GM12878 (cell line): Measurements from ENCODE around the gene TKT. TPM values are rescaled to one million over a fixed set of nuclear protein-coding genes. Genes with fewer than 3 reads are reported as not detected.

Source experiments
- ATAC-seq: fragments of 200-7000 bp; cut with Tn5 transposase; 3 replicates; pipeline ENCODE4 v1.9.1; 2020; ENCODE audit warnings: mild to moderate bottlenecking, moderate library complexity
- BruUV-seq: library from RNA; stranded (reverse); fragments of 400-500 nt; replicated peaks from 2 replicates; lab custom pipeline; 2021; lab: Mats Ljungman, UMichigan
- CTCF ChIA-PET: fragments of 300-600 bp; sonication (Branson Sonifier 250); formaldehyde crosslinking; extraction: SDS; loops from one replicate; lab custom pipeline; 2021; ENCODE audit warnings: inconsistent platforms; lab: Yijun Ruan, JAX
- POLR2A ChIA-PET: fragments of 350-600 bp; formaldehyde crosslinking; extraction: SDS; loops from one replicate; lab custom pipeline; 2021; ENCODE audit warnings: inconsistent platforms; lab: Charles Lee
- RAD21 ChIA-PET: fragments of 300-600 bp; sonication (Branson Sonifier 250); formaldehyde crosslinking; loops from one replicate; lab custom pipeline; 2023; ENCODE audit warnings: antibody characterized with exemption; ENCODE audit not compliant: unreplicated experiment; lab: Charles Lee
- SMC1A ChIA-PET: fragments of 300-600 bp; sonication (Branson Sonifier 250); formaldehyde crosslinking; loops from one replicate; lab custom pipeline; 2023; ENCODE audit not compliant: unreplicated experiment, uncharacterized antibody; lab: Charles Lee
- DNase-seq: peaks from one replicate; pipeline ENCODE4 v3.0.0-alpha.2; 2011; ENCODE audit warnings: low read depth, low spot score
- FAIRE-seq: peaks from 3 replicates; lab custom pipeline; 2011; peaks lifted over from hg19 to GRCh38; lab: Jason Lieb, UNC
- H2AFZ ChIP-seq: 2 replicates; pipeline ENCODE4 v1.6.0; 2011; ENCODE audit warnings: low read depth, low read length, control low read depth; ENCODE audit not compliant: control insufficient read depth
- H3K27ac ChIP-seq: 2 replicates; pipeline ENCODE4 v1.5.1; 2011; ENCODE audit warnings: control low read depth; ENCODE audit not compliant: control insufficient read depth, insufficient read depth
- H3K27me3 ChIP-seq, 2 experiments: replicated peaks in 1 of 2; 2 replicates each; pipeline versions ENCODE4 v1.6.0 to v1.6.1; 2011; ENCODE audit warnings: low read length in 1 of 2; ENCODE audit not compliant: control insufficient read depth in 2 of 2, insufficient read depth in 2 of 2
- H3K36me3 ChIP-seq, 2 experiments: 2 replicates each; pipeline ENCODE4 v1.5.1; 2011; ENCODE audit warnings: low read length in 1 of 2; ENCODE audit not compliant: control insufficient read depth in 2 of 2, insufficient read depth in 2 of 2
- H3K4me1 ChIP-seq: 2 replicates; pipeline ENCODE4 v1.6.1; 2011; ENCODE audit warnings: mild to moderate bottlenecking, low read length, moderate library complexity, mixed read lengths; ENCODE audit not compliant: control insufficient read depth, insufficient read depth
- H3K4me2 ChIP-seq: 2 replicates; pipeline ENCODE4 v1.6.0; 2011; ENCODE audit warnings: control low read depth; ENCODE audit not compliant: control insufficient read depth, insufficient read depth
- H3K4me3 ChIP-seq: fragments of 200-600 bp; sonication (generic); 2 replicates; pipeline ENCODE4 v1.5.1; 2016
- H3K79me2 ChIP-seq: 2 replicates; pipeline ENCODE4 v1.6.0; 2011; ENCODE audit warnings: low read length; ENCODE audit not compliant: control insufficient read depth, insufficient read depth
- H3K9ac ChIP-seq: 2 replicates; pipeline ENCODE4 v1.8.0; 2011; ENCODE audit warnings: low read length, control low read depth, mixed read lengths; ENCODE audit not compliant: control insufficient read depth, insufficient read depth
- H3K9me3 ChIP-seq: replicated peaks from 3 replicates; pipeline ENCODE4 v1.5.1; 2011; ENCODE audit warnings: mild to moderate bottlenecking, low read length; ENCODE audit not compliant: control insufficient read depth, insufficient read depth
- H4K20me1 ChIP-seq: 2 replicates; pipeline ENCODE4 v1.6.0; 2011; ENCODE audit not compliant: control insufficient read depth, insufficient read depth
- ASH2L ChIP-seq: fragments of 300-600, 200-600 bp; sonication (generic); IDR thresholded peaks from 2 replicates; pipeline ENCODE4 v1.6.1; 2017; ENCODE audit warnings: low read depth, mild to moderate bottlenecking, borderline replicate concordance
- KAT2A ChIP-seq: conservative IDR thresholded peaks from 2 replicates; pipeline ENCODE4 v1.6.1; 2011; ENCODE audit warnings: low read depth, low read length; ENCODE audit not compliant: control insufficient read depth
- MXI1 ChIP-seq: fragments of 150-350 bp; IDR thresholded peaks from 2 replicates; pipeline ENCODE4 v1.6.1; 2011; ENCODE audit warnings: low read depth, mild to moderate bottlenecking, inconsistent platforms, low read length, improper control_type of control experiment
- POLR2A ChIP-seq: IDR thresholded peaks from 2 replicates; pipeline ENCODE4 v1.6.1; 2011; ENCODE audit warnings: low read depth, mild to moderate bottlenecking, low read length
- SREBF1 ChIP-seq: IDR thresholded peaks from 2 replicates; pipeline ENCODE4 v1.6.1; 2012; ENCODE audit warnings: mild to moderate bottlenecking, low read length
- WGBS: methylation state at CpG from one replicate; pipeline ENCODE4 v1.1.6; 2016; ENCODE audit warnings: low lambda C conversion rate; ENCODE audit not compliant: insufficient replicate concordance, insufficient coverage; ENCODE audit errors: missing lambda C conversion rate; 5-methylcytosine and 5-hydroxymethylcytosine counted together
- in situ Hi-C: fragments of 300-500 bp; cut with MboI; formaldehyde crosslinking; loops from 9 replicates; pipeline ENCODE4 v1.14.3; 2018; ENCODE audit warnings: mixed read lengths
- intact Hi-C: fragments of 100-400 bp; cut with micrococcal nuclease; formaldehyde crosslinking; loops from one replicate; pipeline ENCODE4 v1.14.2; 2022; ENCODE audit not compliant: unreplicated experiment
- polyA plus RNA-seq, 11 experiments: library from polyadenylated mRNA; depleted of rRNA in 4 of 11; unstranded in 6 of 11; stranded (reverse) in 5 of 11; fragments of >200 nt; fragmentation: Nextera tagmentation in 4 of 11; fragmentation: Illumina TruSeq in 1 of 11; extraction: Ambion mirVana in 4 of 11; extraction: Trizol in 1 of 11; gene quantifications; 1 replicate in 1 of 11; 2 replicates in 10 of 11; pipeline versions ENCODE4 v1.2.1 to v1.2.3, GENCODE V29; 2011 to 2016; ENCODE audit warnings: inconsistent platforms in 2 of 11, missing spikeins in 2 of 11, low read depth in 1 of 11
- total RNA-seq, 4 experiments: library from RNA; depleted of rRNA in 3 of 4; stranded (reverse); fragments of >200 nt in 3 of 4; fragmentation: Illumina TruSeq in 1 of 4; extraction: Trizol in 1 of 4; gene quantifications; 2 replicates each; pipeline versions ENCODE4 v1.2.1 to v1.2.3, GENCODE V29; 2013 to 2021
- TF ChIP-seq, protein P1 (sequence below): IDR thresholded peaks from 2 replicates; pipeline ENCODE4 v1.6.1; 2012; ENCODE audit warnings: low read length, inconsistent platforms
- TF ChIP-seq, protein P2 (sequence below): fragments of 450-650 bp; IDR thresholded peaks from 2 replicates; pipeline ENCODE4 v1.6.1; 2017; ENCODE audit warnings: mild to moderate bottlenecking, moderate library complexity

Gene TKT
- total and polyA plus RNA-seq, 10 of the 15 experiments (the other 5 are each of a cell fraction or from before 2014, with no cell fraction given), result 56.4 to 385 (median 143) TPM

DNA sequence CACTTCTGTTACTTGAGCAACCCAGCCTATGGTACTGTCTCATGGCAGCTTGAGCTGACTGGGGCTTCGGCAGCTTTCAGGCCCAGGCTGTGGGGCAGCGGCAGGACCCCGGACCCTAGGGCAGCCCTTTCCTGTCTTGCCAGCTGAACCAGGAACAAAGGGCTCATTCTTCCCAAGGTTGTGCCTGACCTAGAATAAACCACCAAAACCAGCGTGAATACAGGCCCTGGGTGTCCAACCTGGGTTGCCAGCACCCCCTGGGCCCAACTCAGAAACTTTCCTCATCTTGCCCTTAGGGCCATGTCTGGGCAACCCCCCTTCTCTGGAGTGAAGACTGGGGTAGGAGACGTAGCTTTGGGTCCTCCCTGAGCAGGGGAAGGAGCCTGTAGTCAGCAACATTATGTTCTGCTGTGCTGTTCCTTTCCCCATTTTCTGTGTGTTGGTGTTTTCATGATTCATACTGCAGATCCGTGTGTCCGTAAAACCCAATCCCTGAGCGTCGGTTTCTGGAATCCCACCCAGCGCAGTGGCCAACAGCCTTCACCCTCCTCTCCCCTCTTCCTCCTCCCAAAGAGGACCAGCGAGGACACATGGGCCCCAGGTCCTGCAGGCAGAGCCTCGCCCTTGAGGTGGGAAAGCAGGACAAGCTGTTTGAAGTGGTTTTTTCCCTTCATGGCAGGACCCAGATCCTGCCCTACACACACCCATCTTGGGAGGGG, 33.5 kb downstream of the TKT start:
- TF ChIP-seq POLR2A, result peak; percentile 10
- TF ChIP-seq KAT2A, result no peak
- TF ChIP-seq, all 136 proteins: peak for 1
- Histone ChIP-seq H2AFZ (no peak overlapping the region), H4K20me1 (no peaks in the 10 kb centered on the region; the same call in 1 of the 2 replicates), H3K4me2 (no peak overlapping the region), H3K9ac (no peak overlapping the region), H3K36me3 (peaks cover 30% of the 10 kb centered on the region in 2 experiments; a peak in 3 of 4 replicates), H3K4me1 (no peaks in the 10 kb centered on the region), H3K4me3 (no peak overlapping the region), H3K9me3 (no peaks in the 10 kb centered on the region), H3K79me2 (no peaks in the 10 kb centered on the region), H3K27me3 (no peaks in the 10 kb centered on the region), H3K27ac (no peak overlapping the region)
- DNase-seq (no peak), FAIRE-seq (no peak), ATAC-seq (no peak)
- BruUV-seq, result TSS peak; percentile 38
- 88% methylated on average over 12 of the region's 12 CpGs for WGBS
- ChIA-PET SMC1A (no interaction called here), POLR2A (no interaction called here), RAD21 (no interaction called here), CTCF (interaction anchor here (1.0 to 2.7 kb wide), 2 partner anchors 8 to 24 kb away, joined by 3 to 9 read pairs; no protein-coding TSS in a partner anchor)
- intact Hi-C loops (no loop called here), in situ Hi-C loops (no loop called here)

DNA sequence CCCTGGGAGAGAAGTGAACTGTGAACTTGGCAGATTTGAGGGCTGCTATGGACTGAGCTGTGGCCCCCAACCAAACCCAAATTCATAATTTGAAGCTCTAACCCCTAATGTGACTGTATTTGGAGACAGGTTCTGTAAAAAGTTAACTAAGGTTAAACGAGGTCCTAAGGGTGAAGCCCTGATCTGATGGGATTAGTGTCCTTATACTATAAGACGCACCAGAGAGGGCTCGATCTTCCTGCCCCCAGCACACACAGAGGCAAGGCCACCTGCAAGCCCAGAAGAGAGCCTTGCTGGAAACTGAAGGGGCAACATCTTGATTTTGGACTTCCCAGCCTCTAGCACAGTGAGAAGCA, 34.0 kb downstream of the TKT start:
- Histone ChIP-seq H3K36me3 (peaks cover 25 to 26% of the 10 kb centered on the region in 2 experiments; a peak in 3 of 4 replicates), H3K9ac (no peak overlapping the region), H3K4me3 (no peak overlapping the region), H3K9me3 (no peaks in the 10 kb centered on the region; the same call in 2 of the 3 replicates), H3K4me1 (no peaks in the 10 kb centered on the region), H3K4me2 (no peak overlapping the region), H2AFZ (no peak overlapping the region), H3K27ac (no peak overlapping the region), H3K27me3 (no peaks in the 10 kb centered on the region), H3K79me2 (no peaks in the 10 kb centered on the region), H4K20me1 (no peaks in the 10 kb centered on the region; the same call in 1 of the 2 replicates)
- ChIA-PET POLR2A (no interaction called here), CTCF (interaction anchor here (1.0 to 2.7 kb wide), 6 partner anchors 9 to 128 kb away, joined by 3 to 9 read pairs (median 6); no protein-coding TSS in a partner anchor), RAD21 (no interaction called here), SMC1A (no interaction called here)
- no peak for FAIRE-seq
- ATAC-seq, result no peak
- in situ Hi-C loops, result no loop called here
- intact Hi-C loops, result no loop called here
- DNase-seq, result no peak
- no TSS peak for BruUV-seq
- WGBS, result 77% methylated on average over 3 of the region's 3 CpGs
- TF ChIP-seq ASH2L, result no peak
- TF ChIP-seq, protein P1, sequence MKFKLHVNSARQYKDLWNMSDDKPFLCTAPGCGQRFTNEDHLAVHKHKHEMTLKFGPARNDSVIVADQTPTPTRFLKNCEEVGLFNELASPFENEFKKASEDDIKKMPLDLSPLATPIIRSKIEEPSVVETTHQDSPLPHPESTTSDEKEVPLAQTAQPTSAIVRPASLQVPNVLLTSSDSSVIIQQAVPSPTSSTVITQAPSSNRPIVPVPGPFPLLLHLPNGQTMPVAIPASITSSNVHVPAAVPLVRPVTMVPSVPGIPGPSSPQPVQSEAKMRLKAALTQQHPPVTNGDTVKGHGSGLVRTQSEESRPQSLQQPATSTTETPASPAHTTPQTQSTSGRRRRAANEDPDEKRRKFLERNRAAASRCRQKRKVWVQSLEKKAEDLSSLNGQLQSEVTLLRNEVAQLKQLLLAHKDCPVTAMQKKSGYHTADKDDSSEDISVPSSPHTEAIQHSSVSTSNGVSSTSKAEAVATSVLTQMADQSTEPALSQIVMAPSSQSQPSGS, result no peak
- TF ChIP-seq SREBF1, result no peak
- no peak for TF ChIP-seq MXI1
- TF ChIP-seq, protein P2, sequence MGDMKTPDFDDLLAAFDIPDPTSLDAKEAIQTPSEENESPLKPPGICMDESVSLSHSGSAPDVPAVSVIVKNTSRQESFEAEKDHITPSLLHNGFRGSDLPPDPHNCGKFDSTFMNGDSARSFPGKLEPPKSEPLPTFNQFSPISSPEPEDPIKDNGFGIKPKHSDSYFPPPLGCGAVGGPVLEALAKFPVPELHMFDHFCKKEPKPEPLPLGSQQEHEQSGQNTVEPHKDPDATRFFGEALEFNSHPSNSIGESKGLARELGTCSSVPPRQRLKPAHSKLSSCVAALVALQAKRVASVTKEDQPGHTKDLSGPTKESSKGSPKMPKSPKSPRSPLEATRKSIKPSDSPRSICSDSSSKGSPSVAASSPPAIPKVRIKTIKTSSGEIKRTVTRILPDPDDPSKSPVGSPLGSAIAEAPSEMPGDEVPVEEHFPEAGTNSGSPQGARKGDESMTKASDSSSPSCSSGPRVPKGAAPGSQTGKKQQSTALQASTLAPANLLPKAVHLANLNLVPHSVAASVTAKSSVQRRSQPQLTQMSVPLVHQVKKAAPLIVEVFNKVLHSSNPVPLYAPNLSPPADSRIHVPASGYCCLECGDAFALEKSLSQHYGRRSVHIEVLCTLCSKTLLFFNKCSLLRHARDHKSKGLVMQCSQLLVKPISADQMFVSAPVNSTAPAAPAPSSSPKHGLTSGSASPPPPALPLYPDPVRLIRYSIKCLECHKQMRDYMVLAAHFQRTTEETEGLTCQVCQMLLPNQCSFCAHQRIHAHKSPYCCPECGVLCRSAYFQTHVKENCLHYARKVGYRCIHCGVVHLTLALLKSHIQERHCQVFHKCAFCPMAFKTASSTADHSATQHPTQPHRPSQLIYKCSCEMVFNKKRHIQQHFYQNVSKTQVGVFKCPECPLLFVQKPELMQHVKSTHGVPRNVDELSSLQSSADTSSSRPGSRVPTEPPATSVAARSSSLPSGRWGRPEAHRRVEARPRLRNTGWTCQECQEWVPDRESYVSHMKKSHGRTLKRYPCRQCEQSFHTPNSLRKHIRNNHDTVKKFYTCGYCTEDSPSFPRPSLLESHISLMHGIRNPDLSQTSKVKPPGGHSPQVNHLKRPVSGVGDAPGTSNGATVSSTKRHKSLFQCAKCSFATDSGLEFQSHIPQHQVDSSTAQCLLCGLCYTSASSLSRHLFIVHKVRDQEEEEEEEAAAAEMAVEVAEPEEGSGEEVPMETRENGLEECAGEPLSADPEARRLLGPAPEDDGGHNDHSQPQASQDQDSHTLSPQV, result no peak
